Stimulated activated CD8-positive, alpha-beta memory T cell treated with anti-CD3 and anti-CD28 coated beads, Interleukin-15, amount 100 ng/mL, for 1 hour (primary cell): ENCODE results near the gene ZNF462.
"Not testable (repeated sequence)": the region's sequence is repeated elsewhere in the genome, so short reads cannot be mapped to it uniquely, and the experiment has no call there.

Experiments
- DNase-seq: peaks from one replicate; pipeline ENCODE4 v3.0.0-alpha.2; 2020; ENCODE audit warnings: low read depth

ZNF462 gene

DNA sequence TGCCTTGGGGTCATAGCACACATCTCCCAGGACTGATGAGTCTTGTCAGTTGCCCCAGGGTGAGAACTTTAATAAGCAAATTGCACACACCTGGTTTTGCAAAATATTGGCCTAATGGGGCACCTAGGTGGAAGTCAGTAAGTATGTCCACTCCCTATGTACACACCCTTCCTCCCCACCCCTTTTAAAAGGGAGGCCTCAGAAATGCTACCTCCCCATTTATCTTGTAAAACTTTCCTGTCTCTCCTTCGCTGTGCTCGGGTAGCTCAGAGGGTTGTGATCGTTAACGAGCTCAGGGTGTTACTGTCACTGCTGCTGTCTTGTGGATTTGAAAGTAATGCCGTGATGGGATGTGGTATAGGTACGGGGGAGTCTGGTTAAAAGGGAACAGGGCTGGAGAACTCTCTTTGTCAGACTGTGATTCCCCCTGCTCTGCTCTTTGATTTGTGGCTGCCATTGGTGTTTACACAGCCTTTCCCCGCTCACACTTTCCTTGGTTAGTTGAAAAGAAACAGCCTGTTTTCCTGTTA, 26.2 kb downstream of the ZNF462 start:
- DNase-seq: no peak

DNA sequence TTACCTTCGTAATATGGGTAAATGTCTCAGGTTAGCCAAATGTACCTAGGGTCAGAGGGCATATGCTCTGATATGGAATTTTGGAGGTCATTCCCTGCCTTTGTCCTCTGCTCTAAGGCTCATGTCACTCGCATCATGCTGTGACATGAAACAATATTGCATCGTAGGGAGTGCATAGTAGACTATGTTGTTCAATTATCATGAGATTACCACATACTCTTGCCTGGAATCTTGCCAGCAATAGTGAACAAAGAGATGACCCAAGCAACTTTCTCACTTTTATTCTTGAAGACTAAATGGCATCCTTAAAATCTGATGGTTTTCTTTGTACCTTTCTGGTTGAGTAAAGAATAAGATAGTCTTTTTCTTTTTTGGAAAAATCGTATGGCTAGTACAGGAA, 27.6 kb downstream of the ZNF462 start:
- no peak for DNase-seq

DNA sequence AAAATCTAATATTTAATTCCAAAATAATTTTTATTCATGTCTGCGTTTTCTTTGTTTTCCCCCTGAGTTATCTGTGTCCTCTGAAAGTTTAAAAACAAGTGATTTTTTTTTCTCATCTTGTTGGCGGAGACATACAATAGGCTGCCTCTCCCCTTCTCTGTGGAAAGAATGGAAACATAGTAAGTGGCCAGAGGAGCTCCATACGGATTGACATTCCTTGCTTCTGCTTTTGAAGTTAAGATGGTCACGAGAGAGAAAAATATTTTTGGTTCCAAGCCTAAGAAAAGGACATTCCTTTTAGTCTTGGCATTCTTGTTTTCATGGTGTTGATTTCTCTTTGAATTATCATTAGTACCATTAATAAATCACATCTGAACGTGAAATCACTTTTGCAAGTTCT, 28.3 kb downstream of the ZNF462 start:
- no peak for DNase-seq

DNA sequence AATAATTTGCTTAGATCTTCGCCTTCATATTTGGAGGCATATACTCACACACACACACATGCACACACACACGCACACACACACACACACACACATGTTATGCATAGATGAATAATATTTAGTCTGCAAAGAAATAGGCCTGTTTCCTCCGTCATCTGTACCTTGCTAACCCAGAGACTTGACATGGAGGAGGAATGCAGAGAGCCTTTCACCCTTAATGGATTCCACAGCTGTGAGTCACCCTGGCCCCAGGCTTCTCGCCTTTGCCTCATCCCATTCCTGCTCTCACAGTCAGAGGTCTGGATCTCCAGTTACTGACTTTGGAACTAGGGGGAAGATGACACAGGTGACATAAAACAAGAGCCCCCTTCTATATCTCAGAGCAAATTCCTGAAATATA, 29.7 kb downstream of the ZNF462 start:
- DNase-seq: no peak

- DNase-seq: no peak
Observed at GRCh38 chr9:106893088-106893487, 30.1 kb downstream of the ZNF462 start.

- no peak for DNase-seq
Observed at GRCh38 chr9:106896695-106897094, 33.7 kb downstream of the ZNF462 start.

DNA sequence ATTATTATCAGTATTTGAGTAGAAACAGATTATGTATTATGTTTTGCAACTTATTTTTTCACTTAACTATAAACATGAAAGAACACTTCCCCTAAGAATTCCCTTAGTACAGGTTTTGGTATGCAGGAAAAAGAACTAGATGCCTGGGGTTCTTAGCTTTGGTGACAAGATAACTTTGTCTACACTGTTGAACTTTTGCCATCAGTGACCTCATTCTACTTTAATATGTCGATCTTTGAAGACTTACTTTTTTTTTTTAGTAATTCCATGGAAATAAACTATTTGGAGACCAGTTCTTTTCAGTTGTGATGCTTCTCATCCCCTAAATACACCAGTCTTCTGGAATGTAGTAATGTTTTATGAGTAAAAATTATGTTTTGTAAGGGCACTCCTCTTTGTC, 34.3 kb downstream of the ZNF462 start:
- no peak for DNase-seq

GRCh38 chr9:106897751-106898150, 34.8 kb downstream of the ZNF462 start:
- no peak for DNase-seq

- not testable (repeated sequence) for DNase-seq
Observed at GRCh38 chr9:106900523-106900922, 37.6 kb downstream of the ZNF462 start.

DNA sequence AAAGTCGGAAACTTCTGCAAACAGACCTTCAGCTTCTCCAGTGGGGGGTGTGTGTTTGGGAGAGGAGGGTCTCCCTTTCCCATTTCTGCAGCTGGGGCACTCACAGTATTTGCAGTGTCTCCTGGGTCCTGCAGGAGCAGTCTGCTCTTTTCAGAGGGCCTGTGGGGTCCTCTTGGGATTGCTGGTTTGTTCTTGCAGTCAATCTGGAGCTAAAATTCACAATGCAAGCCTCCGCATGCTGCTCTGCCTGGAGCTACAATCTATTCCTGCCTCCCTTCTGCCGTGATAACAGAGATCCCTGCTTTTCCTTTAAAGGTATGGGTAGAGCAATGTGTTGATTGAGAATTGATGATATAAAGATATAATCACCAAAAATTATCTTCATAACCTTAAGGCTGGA, 43.2 kb downstream of the ZNF462 start:
- DNase-seq: no peak

DNA sequence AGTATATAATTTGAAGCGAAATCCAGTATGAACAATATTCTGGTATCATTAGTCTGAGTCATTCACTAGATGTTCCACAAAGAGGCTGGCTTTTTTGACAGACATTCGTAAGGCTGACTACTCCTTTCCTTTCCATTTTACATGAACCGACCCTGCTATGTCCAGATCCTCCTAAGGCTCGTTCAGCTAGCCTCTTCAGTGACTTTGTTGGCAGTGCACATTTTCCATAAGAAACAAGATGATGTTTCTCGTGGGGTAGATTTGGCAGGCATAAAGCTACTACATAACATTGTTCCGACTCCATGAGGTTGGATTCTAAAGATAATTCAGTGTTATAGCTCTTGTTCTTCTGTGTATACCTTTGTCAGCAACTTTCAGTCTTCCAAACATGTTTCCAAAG, 49.0 kb downstream of the ZNF462 start:
- no peak for DNase-seq

GRCh38 chr9:106913276-106913675, 50.3 kb downstream of the ZNF462 start:
- DNase-seq: no peak

- no peak for DNase-seq
Observed at GRCh38 chr9:106915851-106916250, 52.9 kb downstream of the ZNF462 start.

DNA sequence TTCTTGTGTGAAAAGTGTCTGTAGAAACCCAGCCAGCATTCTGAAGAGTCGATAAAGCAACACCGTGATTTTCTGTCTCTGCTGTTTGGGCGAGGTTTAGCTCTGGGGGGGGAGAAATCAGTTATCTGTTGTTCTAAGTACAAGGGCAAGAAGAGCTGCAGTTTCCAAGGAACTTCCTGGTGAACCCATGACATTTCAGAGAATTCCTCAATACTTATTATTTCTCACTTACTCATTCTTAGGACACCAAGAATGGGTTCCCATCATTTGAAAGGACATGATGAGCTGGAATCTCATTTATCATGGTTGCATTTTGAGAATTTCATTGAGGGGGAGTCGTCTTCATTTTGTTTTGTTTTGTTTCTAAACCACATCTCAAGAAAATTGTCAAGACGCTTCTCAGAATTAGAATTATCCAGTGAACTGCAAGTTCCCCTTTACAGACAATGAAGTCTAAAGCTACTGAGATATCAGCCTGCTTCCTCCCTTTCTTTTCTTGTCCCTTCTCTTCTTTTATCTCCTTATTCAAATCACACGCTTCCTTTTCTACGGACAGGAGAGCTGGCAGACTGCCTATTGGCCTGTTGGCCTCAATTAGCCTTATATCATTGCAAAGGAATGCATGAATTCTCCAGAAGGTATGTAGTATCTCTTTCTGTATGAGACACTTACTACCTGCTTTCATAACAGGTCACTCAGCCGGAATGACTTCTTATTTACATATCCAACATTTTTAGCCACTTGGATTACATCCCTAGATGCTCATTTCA, 53.7 kb downstream of the ZNF462 start:
- no peak for DNase-seq

DNA sequence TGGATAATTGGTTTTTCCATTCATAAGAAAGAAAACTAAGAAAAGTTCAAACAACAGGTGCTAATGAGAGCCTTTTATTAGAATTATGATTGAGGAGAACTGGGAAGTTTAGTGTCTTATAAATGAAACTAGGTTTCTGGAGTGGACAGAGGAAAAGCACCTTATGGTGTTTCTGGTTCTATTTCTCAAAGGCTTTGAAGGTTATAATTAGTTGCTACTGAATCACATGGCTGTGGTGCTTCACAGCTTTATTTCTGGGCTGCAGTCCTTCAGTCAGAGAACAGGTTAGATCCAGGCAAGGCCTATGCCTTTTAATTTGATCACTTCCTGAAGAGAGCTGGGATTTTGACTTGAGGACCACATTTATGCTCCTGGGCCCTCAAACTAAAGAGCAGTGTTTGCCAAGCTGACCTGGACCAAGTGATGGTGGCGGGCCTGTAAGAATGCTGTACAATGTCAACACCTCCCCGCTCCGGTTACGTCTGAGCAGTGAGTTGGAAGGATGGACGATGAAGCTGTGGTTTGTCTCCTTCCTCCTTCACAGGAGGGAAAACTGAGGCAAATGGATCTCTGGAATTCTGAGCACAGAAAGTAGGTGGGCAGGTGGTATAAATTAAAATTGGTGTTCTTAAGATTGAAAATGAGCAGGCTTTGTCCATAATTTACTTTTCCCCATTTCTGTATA, 56.0 kb downstream of the ZNF462 start:
- no peak for DNase-seq

GRCh38 chr9:106920091-106920490, 57.1 kb downstream of the ZNF462 start:
- DNase-seq: no peak

DNA sequence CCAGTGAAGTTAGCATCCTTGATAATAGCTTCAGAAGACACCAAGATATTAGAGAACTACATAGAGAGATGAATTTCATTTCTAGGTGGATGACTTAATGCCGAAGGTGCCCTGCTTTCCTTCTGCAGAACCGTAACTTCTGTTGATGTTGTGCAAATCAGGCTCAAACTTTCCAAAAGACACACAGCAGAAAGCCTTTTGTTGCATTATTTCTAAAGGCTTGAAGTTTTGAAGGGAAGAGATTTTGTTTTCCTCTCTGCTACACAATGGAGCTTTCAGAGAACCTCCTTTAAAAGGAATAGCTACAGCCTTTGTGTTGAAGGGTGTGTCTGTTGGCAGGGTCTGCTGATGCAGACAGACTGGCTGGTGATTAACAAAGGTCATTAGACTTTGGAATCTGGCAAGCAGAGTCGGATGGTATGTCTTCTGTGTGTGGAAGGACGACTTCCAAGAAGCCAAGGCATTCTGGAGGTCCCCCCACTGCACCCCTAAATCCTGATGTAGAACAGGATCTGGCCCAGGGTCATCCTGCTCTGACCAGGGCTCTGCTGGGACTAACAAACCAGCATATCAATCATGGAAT, 57.8 kb downstream of the ZNF462 start:
- DNase-seq: no peak

- DNase-seq: no peak
Observed at GRCh38 chr9:106921341-106921899, 58.5 kb downstream of the ZNF462 start.

GRCh38 chr9:106922026-106922425, 59.1 kb downstream of the ZNF462 start:
- no peak for DNase-seq

GRCh38 chr9:106925392-106925791, 62.4 kb downstream of the ZNF462 start:
- no peak for DNase-seq

DNA sequence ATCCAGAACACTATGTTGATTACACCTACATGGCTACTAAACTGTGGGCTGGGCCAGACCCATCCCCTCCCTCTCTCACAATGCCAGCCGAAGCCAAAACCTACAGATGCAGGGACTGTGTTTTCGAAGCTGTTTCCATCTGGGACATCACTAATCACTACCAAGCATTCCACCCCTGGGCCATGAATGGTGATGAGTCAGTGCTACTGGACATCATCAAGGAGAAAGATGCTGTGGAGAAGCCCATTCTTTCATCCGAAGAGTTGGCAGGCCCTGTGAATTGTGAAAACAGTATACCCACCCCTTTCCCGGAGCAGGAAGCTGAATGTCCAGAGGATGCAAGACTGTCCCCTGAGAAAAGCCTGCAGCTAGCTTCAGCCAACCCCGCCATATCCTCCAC, 65.0 kb downstream of the ZNF462 start:
- no peak for DNase-seq

- DNase-seq: no peak
Observed at GRCh38 chr9:106928350-106928749, 65.4 kb downstream of the ZNF462 start.
